PFSK-1 (cell line): ENCODE results near the gene ATXN7L1.

Source experiments
- FOXP2 ChIP-seq: optimal IDR thresholded peaks from 2 replicates; pipeline ENCODE3; 2011; ENCODE audit warnings: borderline replicate concordance, control low read depth, inconsistent platforms; ENCODE audit not compliant: insufficient read depth; ENCODE audit errors: extremely low read length, extremely low read depth
- POLR2AphosphoS5 ChIP-seq: IDR thresholded peaks from 2 replicates; pipeline ENCODE4 v1.6.1; 2012; ENCODE audit warnings: low read depth, mild to moderate bottlenecking, control low read depth, low read length, moderate library complexity
- SIN3A ChIP-seq: IDR thresholded peaks from 2 replicates; pipeline ENCODE4 v1.6.1; 2012; ENCODE audit warnings: mild to moderate bottlenecking, low read length, moderate library complexity, borderline replicate concordance; ENCODE audit not compliant: insufficient read depth
- TAF1 ChIP-seq: IDR thresholded peaks from 2 replicates; pipeline ENCODE4 v1.6.1; 2012; ENCODE audit warnings: low read length, control low read depth, borderline replicate concordance; ENCODE audit not compliant: insufficient read depth
- TF ChIP-seq, protein P1 (sequence below), 2 experiments: IDR thresholded peaks; 2 replicates each; pipeline versions ENCODE4 v1.6.1 to v1.8.0; 2011 to 2012; ENCODE audit warnings: low read depth in 2 of 2, low read length in 2 of 2, control low read depth in 1 of 2, inconsistent platforms in 1 of 2, mild to moderate bottlenecking in 1 of 2, moderate library complexity in 1 of 2; ENCODE audit not compliant: insufficient read depth in 1 of 2

ATXN7L1 gene

DNA sequence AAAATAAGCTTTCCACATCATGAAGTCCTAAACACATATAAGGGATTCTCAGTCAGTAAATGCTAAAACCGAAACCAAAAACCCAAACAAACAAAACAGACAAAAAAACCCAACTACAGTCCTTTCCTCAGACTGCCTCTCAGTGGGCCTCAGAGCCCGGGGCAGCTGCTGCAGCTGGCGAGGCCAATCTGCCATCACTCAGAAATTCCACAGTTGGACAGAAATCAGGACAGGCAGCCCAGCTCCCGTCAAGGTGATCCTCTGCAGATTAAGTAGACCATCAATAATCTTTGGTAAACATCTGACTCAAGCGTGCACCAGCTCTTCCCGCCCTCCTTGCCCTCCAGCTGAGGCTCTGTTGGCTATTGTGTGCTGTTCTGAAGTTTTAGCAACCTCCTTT lies 142.2 kb downstream of the ATXN7L1 start:
- TF ChIP-seq, protein P1, sequence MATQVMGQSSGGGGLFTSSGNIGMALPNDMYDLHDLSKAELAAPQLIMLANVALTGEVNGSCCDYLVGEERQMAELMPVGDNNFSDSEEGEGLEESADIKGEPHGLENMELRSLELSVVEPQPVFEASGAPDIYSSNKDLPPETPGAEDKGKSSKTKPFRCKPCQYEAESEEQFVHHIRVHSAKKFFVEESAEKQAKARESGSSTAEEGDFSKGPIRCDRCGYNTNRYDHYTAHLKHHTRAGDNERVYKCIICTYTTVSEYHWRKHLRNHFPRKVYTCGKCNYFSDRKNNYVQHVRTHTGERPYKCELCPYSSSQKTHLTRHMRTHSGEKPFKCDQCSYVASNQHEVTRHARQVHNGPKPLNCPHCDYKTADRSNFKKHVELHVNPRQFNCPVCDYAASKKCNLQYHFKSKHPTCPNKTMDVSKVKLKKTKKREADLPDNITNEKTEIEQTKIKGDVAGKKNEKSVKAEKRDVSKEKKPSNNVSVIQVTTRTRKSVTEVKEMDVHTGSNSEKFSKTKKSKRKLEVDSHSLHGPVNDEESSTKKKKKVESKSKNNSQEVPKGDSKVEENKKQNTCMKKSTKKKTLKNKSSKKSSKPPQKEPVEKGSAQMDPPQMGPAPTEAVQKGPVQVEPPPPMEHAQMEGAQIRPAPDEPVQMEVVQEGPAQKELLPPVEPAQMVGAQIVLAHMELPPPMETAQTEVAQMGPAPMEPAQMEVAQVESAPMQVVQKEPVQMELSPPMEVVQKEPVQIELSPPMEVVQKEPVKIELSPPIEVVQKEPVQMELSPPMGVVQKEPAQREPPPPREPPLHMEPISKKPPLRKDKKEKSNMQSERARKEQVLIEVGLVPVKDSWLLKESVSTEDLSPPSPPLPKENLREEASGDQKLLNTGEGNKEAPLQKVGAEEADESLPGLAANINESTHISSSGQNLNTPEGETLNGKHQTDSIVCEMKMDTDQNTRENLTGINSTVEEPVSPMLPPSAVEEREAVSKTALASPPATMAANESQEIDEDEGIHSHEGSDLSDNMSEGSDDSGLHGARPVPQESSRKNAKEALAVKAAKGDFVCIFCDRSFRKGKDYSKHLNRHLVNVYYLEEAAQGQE (IDR thresholded peaks at IDR 0.05; ENCODE audit: insufficient read depth in 1 of 2, low read depth in 2 of 2, low read length in 2 of 2): no peak
- TF ChIP-seq POLR2AphosphoS5: no peak
- TF ChIP-seq TAF1: no peak
- TF ChIP-seq SIN3A: no peak
- TF ChIP-seq FOXP2: no peak

DNA sequence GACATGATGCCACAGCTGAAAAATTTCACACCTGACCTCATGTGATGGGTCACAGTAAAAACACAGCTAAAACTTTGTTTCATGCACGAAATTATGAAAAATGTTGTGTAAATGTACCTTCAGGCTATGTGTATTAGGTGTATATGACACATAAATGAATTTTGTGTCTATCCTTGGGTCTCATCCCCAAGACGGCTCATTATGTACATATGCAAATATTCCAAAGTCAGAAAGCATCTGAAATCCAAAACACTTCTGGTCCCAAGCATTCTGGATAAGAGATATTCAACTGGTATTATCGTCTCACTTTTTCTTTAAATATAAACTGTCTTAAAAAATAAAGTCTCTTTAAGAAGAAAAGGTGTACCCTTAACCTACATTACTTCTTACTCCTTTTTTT lies 145.4 kb downstream of the ATXN7L1 start:
- TF ChIP-seq, protein P1 (IDR thresholded peaks at IDR 0.05; ENCODE audit: insufficient read depth in 1 of 2, low read depth in 2 of 2, low read length in 2 of 2): no peak
- TF ChIP-seq SIN3A: no peak
- no peak for TF ChIP-seq POLR2AphosphoS5
- no peak for TF ChIP-seq TAF1
- TF ChIP-seq FOXP2: no peak

DNA sequence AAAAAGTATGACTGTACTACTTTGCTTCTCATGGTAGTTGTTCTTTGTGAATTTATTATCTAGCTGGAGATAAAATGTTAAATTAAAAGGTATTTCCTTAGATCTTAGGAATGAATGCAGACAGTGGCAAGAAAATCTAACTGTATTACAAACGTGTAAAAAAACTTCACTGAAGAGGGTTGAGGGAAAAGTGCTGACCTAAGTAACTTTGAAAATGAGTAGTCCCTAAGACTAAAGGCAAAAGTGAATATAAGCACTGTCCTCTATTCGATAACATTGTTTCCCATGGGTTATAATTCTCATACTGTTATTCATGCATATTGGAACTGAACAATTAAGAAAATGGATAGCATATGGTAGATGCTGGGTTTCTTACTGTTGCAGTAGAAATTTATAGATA lies 148.4 kb downstream of the ATXN7L1 start:
- no peak for TF ChIP-seq SIN3A
- no peak for TF ChIP-seq POLR2AphosphoS5
- TF ChIP-seq, protein P1 (IDR thresholded peaks at IDR 0.05; ENCODE audit: insufficient read depth in 1 of 2, low read depth in 2 of 2, low read length in 2 of 2): no peak
- TF ChIP-seq TAF1: no peak
- no peak for TF ChIP-seq FOXP2

DNA sequence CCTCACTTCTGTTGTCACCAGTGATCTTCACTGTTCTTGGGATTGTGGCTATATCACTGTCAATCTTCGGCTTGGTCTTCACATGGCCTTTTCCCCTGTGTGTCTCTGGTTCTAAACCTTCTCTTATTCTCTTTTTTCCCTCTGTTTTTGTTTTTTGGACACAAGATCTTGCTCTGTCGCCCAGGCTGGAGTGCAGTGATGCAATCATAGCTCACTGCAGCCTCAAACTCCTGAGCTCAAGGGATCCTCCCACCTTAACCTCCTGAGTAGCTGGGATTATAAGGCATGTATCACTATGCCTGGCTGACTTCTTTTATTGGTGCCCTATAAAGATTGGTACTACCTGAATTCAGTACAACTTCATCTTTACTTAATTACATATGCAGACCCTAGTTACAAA lies 151.7 kb downstream of the ATXN7L1 start:
- TF ChIP-seq SIN3A: no peak
- TF ChIP-seq FOXP2: no peak
- TF ChIP-seq POLR2AphosphoS5: no peak
- TF ChIP-seq, protein P1 (IDR thresholded peaks at IDR 0.05; ENCODE audit: insufficient read depth in 1 of 2, low read depth in 2 of 2, low read length in 2 of 2): no peak
- no peak for TF ChIP-seq TAF1

DNA sequence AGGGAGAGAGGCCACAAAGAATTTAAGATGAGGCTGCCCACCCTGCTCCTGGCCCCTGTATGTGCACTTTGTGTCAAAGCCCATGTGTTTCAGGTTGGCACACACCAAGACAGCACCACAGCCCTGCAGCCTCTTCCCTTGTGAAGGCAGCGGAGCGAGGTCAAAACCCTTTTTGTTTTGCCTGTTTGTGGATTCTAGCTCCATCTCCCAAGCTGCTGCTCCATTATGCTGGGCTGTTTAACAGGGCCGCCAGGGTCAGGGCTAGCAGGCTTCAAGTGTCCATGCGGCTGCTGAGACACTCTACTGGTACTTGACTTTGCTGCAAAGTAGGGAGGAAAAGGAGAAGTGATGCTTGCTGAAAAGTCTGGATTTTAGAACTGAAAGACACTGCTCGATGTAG lies 152.8 kb downstream of the ATXN7L1 start:
- TF ChIP-seq SIN3A: no peak
- TF ChIP-seq, protein P1 (IDR thresholded peaks at IDR 0.05; ENCODE audit: insufficient read depth in 1 of 2, low read depth in 2 of 2, low read length in 2 of 2): no peak
- no peak for TF ChIP-seq FOXP2
- no peak for TF ChIP-seq POLR2AphosphoS5
- TF ChIP-seq TAF1: no peak
